HG03457 (cell line): ENCODE results near the gene NUDC.
"Not testable (repeated sequence)": the region's sequence is repeated elsewhere in the genome, so short reads cannot be mapped to it uniquely, and the experiment has no call there.

Experiments used
- ATAC-seq: cut with Tn5 transposase; IDR thresholded peaks from one replicate; pipeline ENCODE4 v1.9.1; 2021; ENCODE audit warnings: moderate number of reproducible peaks; ENCODE audit not compliant: unreplicated experiment

Gene NUDC

DNA sequence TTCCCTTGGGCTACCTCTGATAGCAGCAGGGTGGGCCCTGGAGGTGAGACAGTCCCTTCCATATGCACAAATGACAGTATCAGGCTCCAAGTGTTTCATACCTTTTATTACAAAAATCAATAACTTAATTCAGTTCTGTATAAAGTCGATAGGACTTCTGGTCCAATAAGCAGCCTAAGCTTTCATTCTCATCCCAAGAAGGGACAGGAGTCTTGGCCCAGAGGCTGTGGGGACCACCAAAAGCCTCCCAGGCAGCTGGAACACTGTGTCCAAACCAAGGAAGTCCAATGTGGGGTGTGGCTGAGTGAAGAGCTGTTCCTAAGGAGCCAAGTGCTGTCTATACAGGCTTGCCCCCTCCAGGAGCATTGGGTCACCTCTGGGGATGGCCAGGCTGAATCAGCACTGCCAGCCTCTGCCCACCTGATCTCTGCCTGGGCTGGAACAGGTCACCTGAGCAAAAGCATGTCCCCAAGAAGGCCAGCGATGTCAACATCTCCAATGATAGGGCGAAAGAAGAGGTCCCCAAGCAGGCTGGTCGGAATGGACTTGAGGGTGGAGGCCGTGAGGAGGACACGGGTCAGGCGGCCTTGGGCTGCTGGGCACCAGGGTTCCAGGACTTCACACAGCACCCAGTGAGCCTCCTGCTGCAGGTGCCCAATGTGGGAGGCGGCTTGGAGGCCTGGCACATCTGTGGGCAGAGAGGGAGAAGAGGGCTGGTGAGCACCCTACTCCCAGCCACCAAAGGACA lies 10.0 kb upstream of the NUDC start:
- no peak for ATAC-seq

DNA sequence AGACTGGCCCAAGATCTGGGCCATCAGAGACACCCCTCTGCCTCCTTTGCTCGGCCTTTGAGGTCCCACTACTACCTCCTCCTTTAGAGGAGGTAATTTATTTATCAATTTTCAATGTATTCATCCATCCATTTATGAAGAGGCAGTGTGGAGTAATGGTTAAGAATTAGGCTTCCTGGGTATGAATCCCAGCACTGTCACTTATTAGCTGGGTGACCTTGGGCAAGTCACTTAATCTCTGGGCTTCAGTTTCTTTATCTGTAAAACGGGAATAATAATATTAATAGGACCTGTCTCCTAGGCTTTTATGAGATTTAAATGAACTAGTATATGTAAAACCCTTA lies 9.4 kb upstream of the NUDC start:
- no peak for ATAC-seq

DNA sequence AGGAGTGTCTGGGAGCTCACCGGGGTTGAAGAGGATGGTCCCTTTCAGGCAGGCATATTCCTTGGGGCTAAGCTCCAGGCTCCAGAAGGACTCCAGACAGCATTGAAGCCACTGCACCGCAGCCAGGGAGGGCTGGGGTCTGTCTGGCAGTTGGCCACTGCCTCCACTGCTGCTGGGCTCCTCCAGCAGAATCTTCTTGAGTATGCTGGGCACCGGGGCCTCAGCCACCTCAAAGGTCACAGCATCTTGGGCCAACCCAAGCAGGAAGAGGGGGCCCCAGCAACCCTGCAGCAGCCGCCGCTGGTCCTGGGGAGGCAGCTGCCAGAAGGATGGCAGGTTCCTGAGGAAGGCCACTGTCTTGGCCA lies 8.2 kb upstream of the NUDC start:
- ATAC-seq: no peak

DNA sequence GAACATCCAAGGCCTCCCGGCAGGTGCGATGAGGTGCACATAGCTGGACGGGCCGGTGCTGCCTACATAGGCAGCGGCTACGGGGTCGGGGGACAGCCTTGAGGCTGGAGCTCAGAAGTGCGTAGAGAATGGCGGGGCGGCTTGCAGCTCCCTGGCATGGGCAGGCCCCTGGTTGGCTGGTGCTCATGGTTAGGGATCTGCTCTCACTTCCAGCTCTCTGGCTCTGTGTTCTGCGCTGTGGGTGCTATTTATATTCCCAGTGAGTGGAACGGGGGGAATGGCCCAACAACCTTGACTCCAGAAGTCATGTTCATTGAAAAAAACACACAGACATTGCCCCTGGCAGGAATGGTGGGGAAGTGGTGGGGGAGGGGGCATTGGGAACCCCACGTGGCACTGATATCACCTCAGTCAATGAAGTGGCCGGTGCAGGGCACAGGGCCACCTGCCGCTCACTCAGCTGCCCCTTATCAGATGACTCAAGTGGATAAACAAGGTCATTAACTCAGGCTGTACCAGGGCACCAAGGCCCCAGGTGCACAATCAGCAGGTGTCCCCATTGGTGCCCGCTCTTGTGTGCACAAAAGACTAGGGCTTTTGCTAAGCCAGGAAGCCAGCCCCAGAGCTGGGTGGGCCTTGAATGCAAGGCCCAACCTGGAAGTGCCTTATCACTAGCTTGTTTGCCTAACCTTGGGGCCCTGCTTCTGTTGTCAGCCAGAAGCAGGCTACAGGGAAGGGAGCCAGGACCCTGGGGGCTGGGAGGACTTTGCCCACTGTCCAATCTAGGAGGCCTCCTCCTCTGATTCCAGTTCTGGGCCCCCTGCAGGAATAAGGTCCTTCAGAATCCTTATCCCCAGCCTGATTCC lies 7.6 kb upstream of the NUDC start, which contains the start of gene NR0B2:
Gene NR0B2, minus strand, starts transcription at position 222 of the 866 bp plus-strand sequence. Its CDS starts 35 bp downstream, at position 187.
- ATAC-seq: no peak

DNA sequence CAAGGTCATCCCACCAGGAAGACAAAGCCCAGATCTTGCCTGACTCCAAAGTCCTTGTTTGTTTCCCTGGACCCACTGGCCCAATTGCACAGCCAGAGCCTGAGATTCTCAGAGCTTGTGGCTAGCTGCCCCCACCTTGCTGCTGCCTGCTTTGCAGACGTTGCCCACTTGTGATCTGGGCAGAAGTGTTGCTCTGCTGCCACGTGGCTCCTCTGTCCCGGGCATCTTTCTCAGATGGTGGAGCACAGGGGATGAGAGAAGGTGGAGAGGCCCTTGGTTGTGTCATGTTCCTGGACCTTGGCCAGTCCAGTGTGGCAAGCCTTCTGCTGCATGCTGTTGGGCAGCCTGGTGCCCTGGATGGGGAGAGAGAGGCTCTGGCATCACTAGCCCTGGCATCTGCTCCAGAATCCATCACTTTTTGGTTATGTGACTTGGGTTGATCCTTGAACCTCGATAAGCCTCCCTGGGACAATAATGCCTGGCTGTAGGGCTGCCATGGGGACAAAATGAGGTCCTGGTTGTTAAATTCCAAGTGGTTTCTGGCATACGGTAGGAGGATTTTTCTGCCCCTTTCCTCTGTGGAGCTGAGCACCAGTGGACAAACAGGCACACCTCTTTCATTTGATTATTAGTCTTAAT lies 6.2 kb upstream of the NUDC start:
- no peak for ATAC-seq

DNA sequence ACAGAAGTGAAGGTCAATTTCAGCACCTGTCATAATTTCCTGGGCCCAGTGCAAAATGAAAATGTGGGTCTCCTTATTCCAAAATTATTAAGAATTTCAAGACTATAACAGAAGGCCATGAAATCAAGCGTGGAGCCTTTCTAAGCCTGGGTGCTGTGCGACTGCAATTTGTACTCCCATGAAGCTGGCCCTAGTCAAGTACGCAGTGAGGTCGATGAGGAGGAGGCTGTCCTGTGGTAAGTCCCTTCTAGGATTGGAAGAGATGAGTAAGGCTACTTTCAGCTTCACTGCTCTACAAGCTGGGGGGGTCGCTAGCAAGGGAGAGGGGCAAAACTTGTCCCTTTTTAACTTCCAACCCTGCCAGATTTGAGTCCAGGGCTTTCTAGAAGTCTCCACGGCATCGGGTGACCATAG lies 410 bp upstream of the NUDC start:
- peak; percentile 4 for ATAC-seq

DNA sequence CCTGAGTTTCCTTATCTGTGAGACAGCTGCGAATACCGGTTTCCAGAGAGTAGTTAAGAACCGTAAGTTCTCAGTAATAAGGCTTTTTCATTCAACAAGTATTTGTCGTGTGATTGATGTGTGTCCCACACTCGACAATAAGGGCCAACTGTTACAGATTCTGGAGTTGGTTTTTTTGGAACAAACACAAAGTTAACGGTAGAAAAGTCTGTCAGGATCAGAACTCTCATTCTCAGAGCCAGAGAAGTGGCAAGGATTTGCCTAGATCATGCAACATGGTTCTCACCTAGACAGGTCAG lies 837 bp downstream of the NUDC start:
- no peak for ATAC-seq

DNA sequence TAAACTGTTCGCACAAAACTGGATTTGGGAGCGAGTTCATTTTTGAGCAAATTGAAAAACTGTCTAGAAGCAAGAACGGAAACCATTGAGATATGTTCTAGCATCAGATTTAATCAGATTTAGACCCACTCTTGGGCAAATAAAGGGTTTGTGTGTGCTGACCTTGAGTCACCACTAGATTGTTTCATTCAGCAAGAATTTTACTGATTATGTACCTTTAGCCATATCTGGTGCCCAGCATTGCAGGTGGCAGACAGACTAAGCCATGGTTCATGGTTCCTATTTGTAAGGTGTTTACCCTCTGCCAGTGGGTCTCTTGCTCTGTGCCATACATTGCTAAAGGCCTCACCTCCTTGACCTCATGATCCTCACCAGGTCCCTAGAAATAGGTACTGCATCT lies 1.4 kb downstream of the NUDC start:
- no peak for ATAC-seq

DNA sequence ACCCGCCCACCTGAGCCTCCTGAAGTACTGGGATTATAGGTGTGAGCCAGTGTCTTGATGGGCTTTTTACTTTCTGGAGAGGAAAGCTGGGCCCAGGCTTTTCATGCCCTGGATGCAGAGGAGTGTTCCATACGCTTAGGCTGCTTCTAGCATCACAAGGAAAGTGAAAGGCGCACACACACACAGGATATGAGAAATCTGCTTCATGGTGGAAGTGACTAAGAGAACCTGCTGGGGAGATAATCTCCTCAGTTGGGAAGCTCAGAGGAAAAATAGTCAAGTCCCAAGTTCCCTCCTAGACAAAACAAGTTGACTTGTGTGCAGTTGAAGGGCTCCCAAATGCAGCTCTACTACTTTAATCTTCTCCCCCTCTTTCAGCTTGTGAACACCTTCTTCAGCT lies 2.2 kb downstream of the NUDC start:
- ATAC-seq: no peak

DNA sequence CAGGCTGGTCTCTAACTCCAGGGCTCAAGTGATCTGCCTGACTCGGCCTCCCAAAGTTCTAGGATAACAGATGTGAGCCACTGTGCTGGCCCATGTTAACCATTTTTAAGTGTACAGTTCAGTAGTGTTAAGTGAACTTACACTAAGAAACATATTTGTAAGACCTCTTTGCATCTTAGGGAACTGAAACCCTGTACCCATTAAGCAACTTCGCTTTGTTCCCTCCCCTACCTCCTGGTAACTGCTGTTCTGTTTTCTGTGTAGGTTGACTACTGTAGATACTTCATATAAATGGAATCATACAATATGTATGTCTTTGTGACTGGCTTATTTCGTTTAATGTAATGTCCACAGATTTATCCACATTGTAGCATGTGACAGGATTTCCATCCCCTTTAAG lies 11.0 kb downstream of the NUDC start:
- no peak for ATAC-seq

DNA sequence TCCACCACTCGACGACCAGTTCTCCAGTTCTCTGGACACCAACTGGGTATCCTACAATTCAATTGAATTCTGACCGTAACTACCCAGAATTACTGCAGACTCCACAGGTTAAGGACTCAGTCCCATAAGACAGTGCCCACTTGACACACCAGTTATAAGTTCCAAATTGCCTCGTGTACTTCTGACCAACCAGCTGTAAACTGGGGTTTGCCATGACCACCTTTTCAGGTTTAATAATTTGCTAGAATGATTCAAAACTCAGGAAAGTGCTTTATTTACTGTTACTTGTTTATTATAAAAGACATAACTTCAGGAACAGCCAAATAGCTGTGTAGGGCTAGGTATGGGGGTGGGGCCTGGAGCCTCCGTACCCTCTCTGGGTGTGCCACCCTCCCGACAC lies 15.3 kb downstream of the NUDC start:
- ATAC-seq: no peak

DNA sequence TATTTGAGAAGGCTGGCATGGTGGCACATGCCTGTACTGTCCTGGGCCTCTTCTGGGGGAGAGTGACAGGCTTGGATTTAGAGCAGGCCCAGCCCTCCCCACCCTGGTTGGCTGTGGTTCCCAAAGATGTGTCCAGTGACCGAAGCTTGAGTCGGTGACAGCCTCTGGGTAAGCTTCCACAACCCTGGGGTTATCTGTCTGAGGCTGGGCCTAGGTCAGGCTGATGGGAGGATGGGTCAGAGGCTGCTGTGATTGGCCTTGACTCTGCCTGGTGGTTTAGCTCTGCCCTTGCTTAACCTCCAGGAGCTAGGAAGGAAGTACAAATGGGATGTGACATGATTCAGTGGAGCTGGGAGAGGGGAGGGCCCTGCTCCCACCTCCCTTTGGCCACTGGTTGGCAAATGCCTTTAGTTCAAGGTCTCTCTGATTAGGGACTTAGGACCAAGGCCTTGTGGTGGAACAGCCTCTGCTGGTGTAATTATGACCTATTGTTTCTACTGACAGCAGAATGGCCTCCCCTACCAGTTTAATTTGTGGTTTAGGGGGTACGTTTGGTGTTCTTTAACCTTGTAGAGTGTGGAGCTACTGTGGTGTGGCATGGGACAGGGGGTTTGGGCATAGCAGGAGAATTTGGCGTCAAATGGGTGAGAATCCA lies 16.6 kb downstream of the NUDC start:
- ATAC-seq: no peak

DNA sequence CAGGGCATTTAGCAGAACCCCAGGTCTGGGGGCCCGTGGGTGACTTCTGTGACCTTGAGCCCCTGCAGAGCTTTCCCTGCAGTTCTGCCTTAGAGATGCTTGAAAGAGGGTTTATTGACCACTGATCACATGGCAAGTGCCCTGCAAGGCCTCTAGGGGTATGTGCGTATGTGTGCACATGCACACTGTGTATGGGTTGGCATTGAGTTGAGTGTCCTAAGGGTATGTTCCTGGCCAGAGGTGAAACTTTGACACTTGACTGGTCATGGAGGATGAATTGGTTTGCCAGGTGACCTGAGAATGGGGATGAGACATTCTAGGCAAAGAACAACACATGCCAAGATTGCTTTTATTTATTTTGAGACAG lies 17.1 kb downstream of the NUDC start:
- ATAC-seq: no peak

DNA sequence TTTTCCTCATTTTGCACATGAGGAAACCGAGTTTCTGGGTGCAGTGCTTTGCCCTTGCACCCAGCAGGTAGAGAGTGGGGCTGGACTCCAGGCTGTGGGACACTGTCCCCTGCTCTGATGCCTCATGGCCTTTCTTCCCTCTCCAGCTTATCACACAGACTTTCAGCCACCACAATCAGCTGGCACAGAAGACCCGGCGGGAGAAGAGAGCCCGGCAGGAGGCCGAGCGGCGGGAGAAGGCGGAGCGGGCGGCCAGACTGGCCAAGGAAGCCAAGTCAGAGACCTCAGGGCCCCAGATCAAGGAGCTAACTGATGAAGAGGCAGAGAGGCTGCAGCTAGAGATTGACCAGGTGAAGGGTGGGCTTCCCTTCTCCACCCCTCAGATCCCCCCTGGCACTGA lies 19.8 kb downstream of the NUDC start:
- no peak for ATAC-seq

DNA sequence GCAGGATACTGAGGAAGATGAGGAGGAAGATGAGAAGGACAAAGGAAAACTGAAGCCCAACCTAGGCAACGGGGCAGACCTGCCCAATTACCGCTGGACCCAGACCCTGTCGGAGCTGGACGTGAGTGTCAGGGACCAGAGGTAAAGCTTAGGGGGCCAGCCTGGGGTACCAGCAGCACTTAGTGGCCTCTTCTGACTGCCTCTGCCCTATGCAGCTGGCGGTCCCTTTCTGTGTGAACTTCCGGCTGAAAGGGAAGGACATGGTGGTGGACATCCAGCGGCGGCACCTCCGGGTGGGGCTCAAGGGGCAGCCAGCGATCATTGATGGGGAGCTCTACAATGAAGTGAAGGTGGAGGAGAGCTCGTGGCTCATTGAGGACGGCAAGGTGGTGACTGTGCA lies 21.1 kb downstream of the NUDC start:
- no peak for ATAC-seq

DNA sequence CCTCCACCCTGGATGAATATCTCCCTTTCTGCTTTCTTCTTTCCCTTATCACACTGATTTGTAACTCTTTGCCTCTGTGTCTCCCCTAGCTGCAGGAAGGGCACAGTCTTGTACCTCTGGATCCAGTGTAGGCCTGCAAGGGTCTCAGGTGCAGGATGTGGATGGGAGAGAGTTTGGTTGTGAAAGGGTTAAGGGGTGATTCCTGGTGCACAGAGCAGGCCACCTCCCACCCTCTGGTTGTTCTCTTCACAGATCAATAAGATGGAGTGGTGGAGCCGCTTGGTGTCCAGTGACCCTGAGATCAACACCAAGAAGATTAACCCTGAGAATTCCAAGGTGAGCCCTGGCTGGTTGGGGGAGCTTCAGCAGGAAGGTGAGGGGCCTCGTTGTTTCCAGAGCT lies 23.6 kb downstream of the NUDC start:
- no peak for ATAC-seq

DNA sequence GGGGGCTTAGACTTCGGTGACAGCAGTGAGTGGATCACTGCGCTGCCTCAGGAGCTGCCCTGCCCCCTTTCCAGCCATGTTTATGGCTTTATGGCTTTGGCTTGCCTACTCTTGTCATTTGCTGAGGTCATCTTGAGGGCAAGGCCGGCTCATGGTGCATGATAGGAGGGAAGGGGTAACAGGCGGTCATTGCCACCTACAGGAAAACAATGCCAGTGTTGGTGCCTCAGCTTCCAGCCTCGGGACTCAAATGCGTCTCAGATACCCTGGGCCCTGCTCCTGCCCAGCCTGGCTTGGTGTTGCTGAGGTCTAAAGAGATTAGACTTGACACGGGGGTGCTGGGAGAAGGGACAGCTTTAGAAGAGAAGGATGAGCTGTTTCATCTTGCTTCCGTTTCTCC lies 24.2 kb downstream of the NUDC start:
- no peak for ATAC-seq

DNA sequence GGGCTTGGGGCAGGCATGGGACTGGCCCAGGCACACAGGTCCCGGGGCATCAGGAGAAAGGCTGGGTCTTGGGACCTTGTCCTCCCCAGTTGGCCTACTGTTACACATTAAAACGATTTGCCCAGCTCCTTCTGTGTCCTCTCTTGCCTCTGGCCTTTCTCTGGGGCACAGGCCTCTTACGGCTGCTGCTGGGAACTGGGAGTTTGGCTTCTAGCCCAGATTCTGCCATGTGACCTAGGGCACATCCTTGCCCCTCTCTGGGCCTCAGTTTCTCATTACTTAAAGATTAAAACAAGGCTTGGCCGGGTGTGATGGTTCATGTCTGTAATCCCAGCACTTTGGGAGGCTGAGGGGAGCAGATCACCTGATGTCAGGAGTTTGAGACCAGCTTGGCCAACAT lies 24.7 kb downstream of the NUDC start:
- no peak for ATAC-seq

DNA sequence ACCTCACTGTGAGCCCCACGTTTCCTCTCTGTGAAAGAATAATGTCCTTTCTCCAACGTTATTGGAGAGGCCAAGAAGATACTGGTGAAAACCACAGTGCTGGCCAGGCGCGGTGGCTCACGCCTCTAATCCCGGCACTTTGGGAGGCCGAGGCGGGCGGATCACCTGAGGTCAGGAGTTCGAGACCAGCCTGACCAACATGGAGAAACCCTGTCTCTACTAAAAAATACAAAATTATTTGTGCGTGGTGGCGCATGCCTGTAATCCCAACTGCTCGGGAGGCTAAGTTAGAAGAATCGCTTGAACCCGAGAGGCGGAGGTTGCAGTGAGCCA lies 27.1 kb downstream of the NUDC start:
- not testable (repeated sequence) for ATAC-seq

DNA sequence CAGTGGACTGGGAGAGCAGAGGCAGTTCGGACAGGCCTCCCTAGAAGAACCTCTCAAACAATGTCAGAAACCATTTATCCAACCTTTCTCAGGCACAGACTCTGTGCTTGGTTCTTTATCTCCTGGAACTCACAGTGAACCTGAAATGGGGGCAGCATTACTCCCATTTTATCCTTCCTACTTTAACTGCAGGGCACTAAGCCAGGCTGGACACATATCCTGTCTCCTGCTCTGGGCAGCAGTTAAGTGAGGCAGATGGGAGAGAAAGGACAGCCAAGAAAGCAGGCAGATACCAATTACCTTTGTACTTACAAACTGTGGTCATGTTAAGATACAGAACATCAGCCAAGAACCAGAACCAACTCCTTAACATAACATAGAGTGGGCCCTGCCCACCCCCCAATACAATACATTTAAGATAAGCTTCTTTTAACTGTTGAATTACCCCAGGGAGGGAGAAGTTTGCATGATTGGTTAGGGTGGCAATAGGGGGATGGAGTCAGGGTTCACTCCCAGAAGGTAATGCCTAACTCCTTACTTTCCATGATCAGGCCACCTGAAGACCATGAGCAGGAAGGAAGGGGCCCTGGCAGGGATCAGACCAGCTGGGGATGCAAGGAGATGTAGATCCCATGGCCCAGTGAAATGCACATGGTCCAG lies 27.9 kb downstream of the NUDC start:
- no peak for ATAC-seq

DNA sequence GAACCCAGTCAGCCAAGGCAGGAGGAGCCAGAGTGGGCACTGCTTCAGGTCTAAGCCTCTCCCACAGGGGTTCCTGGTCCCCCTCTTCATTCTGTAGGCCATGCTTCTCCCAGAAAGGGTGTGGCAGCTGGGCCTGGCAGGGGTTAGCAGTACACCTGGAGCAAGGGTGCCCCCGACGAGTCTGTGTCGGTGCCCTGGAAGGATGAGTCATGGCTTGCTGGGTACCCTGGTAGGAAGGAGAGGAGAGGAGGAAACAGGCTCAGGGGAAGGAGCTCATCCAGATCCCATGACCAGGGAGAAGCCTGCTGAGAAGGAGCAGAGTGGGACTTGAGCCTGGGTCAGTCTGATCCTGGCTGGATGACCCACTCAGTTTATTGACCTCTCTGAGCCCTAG lies 28.4 kb downstream of the NUDC start:
- no peak for ATAC-seq
